HS-5 (cell line): ENCODE results near the gene MT1B.
"Not testable (repeated sequence)": the region's sequence is repeated elsewhere in the genome, so short reads cannot be mapped to it uniquely, and the experiment has no call there.

Source experiments
- DNase-seq: peaks from one replicate; pipeline ENCODE4 v3.0.0-alpha.2; 2012; ENCODE audit warnings: low read depth

MT1B gene

DNA sequence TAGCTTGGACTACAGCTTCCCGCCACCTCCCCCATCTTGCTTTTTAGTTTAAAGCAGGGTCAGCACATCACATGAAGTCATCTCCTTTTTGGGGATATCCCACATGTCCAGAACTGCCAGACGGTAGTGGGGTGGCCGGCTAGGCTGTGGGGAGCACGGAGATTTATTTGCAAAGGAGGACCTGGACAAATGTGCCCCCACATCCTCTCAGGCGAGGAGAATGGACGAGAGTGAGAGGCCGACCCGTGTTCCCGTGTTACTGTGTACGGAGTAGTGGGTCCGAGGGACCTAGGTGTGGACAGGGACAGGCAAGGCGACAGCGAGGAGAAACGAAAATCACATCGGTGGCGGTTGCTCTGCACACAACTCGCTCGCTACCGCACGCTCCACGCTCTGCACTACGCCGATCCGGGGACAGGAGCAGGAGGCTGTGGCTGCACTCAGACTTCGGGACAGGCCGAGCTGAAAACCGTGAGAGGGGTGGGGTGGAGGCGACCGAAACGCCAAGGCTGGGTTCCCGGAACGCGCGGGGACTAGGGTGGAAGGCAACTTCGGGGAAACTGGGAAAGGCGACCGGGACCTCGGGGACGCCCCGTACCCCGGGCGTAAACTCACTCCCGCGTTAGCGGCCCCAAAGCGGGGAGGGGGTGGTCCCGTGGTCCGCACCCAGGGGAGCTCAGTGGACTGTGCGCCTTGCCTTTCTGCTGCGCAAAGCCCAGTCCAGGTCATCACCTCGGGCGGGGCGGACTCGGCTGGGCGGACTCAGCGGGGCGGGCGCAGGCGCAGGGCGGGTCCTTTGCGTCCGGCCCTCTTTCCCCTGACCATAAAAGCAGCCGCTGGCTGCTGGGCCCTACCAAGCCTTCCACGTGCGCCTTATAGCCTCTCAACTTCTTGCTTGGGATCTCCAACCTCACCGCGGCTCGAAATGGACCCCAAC is 13.6 kb upstream of the MT1B start, which contains the start of gene MT1A:
Gene MT1A (plus strand): TSS at position 853 of the 937 bp plus-strand sequence. CDS start 73 bp downstream, at position 926.
- no peak for DNase-seq

DNA sequence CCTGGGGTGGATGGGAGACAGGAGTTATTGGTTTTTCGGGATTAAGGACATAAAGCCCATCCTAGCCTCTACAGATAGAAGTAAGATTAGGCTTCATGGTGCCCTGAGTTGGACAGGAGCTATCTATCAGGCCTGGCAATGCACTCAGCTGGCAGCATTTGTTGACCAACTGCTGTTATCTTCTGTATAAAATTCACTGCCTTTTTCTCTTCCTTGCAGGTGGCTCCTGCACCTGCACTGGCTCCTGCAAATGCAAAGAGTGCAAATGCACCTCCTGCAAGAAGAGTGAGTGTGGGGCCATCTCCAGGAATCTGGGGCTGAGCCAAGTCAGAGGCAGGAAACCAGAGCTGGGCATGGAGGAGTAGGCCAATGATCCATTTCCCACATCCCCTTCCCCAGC is 12.6 kb upstream of the MT1B start:
- no peak for DNase-seq

DNA sequence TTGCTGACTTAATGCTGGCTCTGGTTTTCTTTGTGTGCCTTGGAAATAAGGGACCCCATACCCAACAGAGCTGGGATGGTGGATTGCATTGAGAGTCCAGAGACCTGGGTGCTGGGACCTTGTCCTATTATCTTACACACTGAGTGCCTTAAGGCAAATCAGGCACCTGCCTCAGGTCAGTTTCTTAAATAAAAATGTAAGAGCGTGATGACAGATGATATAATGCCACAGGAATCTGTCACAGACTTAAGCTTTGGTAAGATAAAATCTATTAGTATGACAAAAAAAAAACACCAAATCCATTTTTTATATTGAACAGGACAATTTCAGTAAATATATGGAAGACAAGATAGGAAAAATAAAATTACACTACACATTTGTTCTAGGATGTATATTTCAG is 11.6 kb upstream of the MT1B start:
- DNase-seq, result no peak

- no peak for DNase-seq
Observed at GRCh38 chr16:56641166-56641565, 10.5 kb upstream of the MT1B start.

DNA sequence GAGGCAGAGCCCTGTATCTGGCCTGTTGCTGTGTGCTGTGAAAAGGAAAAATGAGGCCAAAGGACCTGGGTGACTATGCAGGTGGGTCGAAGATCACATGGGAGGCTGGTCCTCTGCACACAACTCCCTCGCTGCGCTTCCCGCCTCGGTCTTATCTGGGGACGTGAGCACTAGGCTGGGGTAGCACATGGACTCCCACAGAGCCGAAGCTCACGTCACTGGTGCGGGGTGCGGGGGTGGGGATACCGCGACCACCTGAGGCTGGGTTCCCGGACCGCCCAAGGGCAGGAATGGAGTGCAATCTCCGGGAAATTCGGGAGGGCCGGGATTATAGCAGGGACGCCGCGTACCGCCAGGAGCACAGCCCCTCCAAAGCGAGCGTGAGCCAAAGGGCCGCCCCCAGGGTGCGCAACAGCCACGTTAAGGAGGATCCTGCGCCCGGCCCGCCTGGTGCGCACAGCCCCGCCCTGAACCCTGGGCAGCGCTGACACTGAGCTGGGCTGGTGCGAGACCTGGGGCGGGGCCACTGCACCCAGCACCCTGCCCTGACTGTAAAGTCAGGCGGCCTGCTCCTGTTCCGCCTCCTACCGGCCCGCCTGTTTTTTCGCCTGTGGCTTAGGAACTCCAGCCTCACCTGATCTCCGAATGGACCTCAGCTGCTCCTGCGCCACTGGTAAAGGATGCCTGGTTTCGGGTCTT is 8.5 kb upstream of the MT1B start:
- no peak for DNase-seq

- no peak for DNase-seq
Observed at GRCh38 chr16:56643833-56644232, 7.9 kb upstream of the MT1B start.

GRCh38 chr16:56645311-56645710 is 6.4 kb upstream of the MT1B start:
- no peak for DNase-seq

DNA sequence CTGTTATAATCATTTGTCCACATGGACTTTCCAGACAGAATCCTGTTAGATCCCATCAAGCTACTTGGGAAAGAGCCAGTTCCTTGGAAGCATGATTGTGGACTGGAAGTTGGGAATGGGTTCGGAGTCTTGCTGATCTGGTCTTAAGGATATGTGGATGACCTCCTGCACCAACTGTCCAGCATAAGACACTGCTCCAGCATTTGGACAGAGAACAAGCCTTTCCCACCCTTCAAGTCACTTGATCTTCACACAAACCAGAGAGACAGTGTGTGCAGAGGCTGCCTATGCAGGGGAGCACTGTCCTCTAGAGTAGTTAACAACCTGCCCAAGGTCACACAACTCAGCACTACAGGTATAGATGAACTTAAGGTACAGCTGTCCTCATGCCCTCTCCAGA is 5.8 kb upstream of the MT1B start:
- no peak for DNase-seq

- DNase-seq, result no peak
Observed at GRCh38 chr16:56647641-56648431, 3.9 kb upstream of the MT1B start.

GRCh38 chr16:56649271-56649670 is 2.4 kb upstream of the MT1B start:
- DNase-seq, result no peak

GRCh38 chr16:56649820-56650219 is 1.9 kb upstream of the MT1B start:
- no peak for DNase-seq

- no peak for DNase-seq
Observed at GRCh38 chr16:56652600-56652999, 914 bp downstream of the MT1B start.

DNA sequence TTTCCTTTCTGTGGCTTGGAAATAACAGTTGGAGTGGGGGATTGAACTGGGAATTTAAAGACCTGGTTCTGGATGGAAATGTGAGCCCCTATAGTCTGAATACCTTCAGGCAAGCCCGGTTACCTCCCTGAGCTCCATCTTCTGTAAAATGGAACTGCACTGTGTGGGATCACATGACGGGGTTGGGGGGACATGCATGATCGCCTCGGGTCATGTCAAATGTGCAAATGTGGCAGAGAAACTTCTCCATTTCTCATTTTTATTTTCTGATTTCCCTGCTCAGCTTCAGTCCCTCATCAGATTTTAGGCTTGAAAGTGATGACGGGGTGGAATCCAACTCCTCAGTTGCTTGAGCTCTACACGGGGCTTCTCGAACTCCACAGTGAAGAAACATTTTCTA is 1.5 kb downstream of the MT1B start:
- no peak for DNase-seq

GRCh38 chr16:56657555-56658326 is 6.1 kb downstream of the MT1B start, which contains the start of gene MT1F:
Gene MT1F, plus strand, starts transcription at chr16:56657959. Its CDS starts 100 bp downstream, at chr16:56658059.
- no peak for DNase-seq

DNA sequence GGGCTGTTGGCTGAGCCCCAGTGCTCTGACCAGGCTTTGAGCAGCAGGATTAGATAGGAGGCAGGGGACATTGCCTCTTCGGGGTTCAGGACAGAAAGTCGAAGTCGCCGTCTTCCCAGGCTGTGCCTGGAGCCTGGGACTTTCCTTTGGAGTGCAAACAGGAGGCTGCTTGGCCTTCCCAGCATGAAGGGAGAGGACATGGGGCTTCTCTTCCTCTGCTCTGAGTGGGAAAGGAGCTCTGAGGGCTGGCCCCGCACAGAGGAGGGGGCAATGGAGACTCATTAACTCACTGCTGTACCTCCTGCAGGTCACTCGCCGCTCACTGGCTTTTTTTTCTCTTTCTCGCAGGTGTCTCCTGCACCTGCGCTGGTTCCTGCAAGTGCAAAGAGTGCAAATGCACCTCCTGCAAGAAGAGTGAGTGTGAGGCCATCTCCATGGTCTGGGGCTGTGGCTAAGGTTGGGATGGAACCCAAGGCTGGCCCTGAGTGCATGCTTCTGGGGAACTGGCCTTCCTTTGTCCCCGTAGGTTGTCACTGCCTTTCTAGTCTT is 6.7 kb downstream of the MT1B start:
- DNase-seq, result no peak

GRCh38 chr16:56662357-56663354 is 11.0 kb downstream of the MT1B start:
- DNase-seq, result no peak

DNA sequence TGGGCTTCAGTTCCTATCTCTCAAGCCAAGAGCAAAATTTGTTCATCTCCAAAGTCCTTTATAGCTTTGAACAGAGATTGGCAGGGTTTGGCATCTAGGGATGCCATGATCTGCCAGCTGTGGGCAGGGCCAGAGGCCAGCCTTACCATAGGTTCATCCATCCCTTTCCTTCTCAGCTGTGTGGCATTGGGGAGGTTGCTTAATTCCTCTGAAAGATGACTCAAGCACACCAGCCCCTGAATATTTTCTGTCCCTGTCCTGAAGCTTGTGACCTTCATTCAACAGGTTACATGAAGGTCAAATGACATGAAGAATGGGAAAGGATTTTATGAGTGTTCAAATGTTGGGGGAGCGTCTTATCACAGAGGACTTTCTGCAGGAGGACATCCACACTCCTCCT is 12.8 kb downstream of the MT1B start:
- no peak for DNase-seq

DNA sequence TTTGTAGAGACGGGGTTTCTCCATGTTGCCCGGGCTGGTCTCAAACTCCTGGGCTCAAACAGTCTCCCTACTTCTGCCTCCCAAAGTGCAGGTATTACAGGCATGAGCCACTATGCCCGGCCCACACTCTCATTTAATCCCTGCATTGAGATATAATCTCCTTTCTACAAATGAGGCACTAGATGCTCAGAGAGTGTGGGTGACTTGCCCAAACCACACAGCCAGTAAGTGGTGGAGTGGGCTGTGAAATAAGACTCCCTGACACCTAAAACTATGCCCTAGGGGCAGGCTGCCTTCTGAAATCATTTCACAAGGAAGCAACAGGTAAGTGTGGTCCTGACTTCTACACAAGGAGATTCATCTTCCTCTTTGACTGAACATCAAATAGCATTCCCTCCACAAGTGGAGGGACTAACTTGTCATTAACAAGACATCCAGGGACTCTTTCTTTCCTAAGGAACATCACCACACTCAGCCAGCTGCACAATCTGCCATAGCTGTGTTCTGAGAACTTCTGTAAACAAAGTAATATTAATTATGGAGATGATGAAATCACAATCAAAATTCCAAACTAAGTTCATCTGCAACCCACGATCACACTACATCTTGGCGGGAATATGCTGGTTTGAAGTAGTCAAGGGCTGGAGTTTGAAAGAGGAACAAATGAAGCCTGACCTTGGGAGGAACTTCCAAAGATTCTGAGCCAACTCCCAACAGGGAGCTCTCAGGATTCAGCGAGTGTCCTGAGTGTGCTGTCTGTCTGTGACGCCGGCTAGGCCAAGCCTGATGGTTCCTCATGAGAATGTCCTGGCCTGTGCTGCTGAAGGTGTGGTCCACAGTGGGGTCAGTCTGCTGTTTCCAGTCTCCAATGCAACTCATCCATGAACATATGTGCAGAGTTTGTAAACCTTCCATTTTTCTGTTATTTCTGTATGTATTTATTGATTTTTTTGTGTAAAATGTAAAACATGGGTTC is 13.9 kb downstream of the MT1B start:
- DNase-seq, result not testable (repeated sequence)
